Heart left ventricle (tissue), 16 donors: ENCODE data around the gene DDAH2. TPM values are rescaled to one million over a fixed set of nuclear protein-coding genes. Genes with fewer than 3 reads are reported as not detected.

ENCODE experiments used
- ATAC-seq, 4 donors: fragments of 200-7000 bp; cut with Tn5 transposase; one replicate each; pipeline ENCODE4 v1.9.1; 2020 to 2022; ENCODE audit warnings: moderate library complexity in 4 of 4, mild to moderate bottlenecking in 3 of 4, moderate number of reproducible peaks in 1 of 4
- DNase-seq, 5 donors: peaks; one replicate each; pipeline ENCODE4 v3.0.0-alpha.2; 2020
- H3K27ac ChIP-seq, 12 donors: fragments of 200-600 bp; sonication (generic) in 4 of 12; one replicate each; pipeline versions ENCODE4 v1.5.0 to v1.8.0; 2016 to 2022; ENCODE audit warnings: mild to moderate bottlenecking in 2 of 12
- H3K27me3 ChIP-seq, 9 donors: fragments of 200-600 bp; sonication (generic) in 2 of 9; one replicate each; pipeline versions ENCODE4 v1.5.1 to v1.8.0; 2016 to 2022; ENCODE audit warnings: mild to moderate bottlenecking in 3 of 9
- H3K36me3 ChIP-seq, 9 donors: fragments of 200-600 bp; sonication (generic) in 2 of 9; one replicate each; pipeline versions ENCODE4 v1.5.0 to v1.8.0; 2018 to 2022; ENCODE audit warnings: mild to moderate bottlenecking in 2 of 9
- H3K4me1 ChIP-seq, 12 donors: fragments of 200-600 bp; sonication (generic) in 4 of 12; one replicate each; pipeline versions ENCODE4 v1.5.0 to v1.8.0; 2016 to 2022; ENCODE audit warnings: mild to moderate bottlenecking in 3 of 12
- H3K4me3 ChIP-seq, 12 donors: fragments of 200-600 bp; sonication (generic) in 4 of 12; one replicate each; pipeline versions ENCODE4 v1.5.0 to v1.8.0; 2017 to 2022; ENCODE audit warnings: mild to moderate bottlenecking in 9 of 12, moderate library complexity in 4 of 12
- H3K9me3 ChIP-seq, 12 donors: fragments of 200-600 bp; sonication (generic) in 4 of 12; one replicate each; pipeline versions ENCODE4 v1.5.0 to v1.8.0; 2016 to 2022; ENCODE audit warnings: mild to moderate bottlenecking in 1 of 12
- CTCF ChIP-seq, 12 donors: fragments of 200-600 bp; sonication (generic) in 4 of 12; IDR thresholded peaks; one replicate each; pipeline versions ENCODE4 v1.5.0 to v1.8.0; 2018 to 2022; ENCODE audit warnings: antibody characterized with exemption in 12 of 12, mild to moderate bottlenecking in 5 of 12
- POLR2A ChIP-seq, 2 donors: fragments of 450-650 bp; IDR thresholded peaks; one replicate each; pipeline ENCODE4 v1.6.1; 2017; ENCODE audit warnings: antibody characterized with exemption in 2 of 2, mild to moderate bottlenecking in 2 of 2, moderate library complexity in 2 of 2
- WGBS, 4 donors: extraction: QIAGEN DNeasy Blood & Tissue Kit in 2 of 4; methylation state at CpG; one replicate each; pipeline versions ENCODE4 v1.1.5 to v1.1.7; 2013 to 2018; 5-methylcytosine and 5-hydroxymethylcytosine counted together
- intact Hi-C, 10 donors: fragments of 100-400 bp; cut with DNase I; formaldehyde crosslinking; loops; one replicate each; pipeline versions ENCODE4 v1.11.1 to v1.14.2; 2022
- polyA plus RNA-seq, 2 donors: library from polyadenylated mRNA; stranded (reverse); fragments of 200-250 nt; gene quantifications; one replicate each; pipeline ENCODE4 v1.2.3, GENCODE V29; 2013
- total RNA-seq, 9 donors: library from RNA; depleted of rRNA in 2 of 9; stranded (reverse); fragments of >200 nt in 2 of 9; fragmentation: NEBNext Ultra II Directional in 3 of 9; extraction: Animal tissue kit (Norgen Biotek cat#: 25700) in 3 of 9; gene quantifications; one replicate each; pipeline versions ENCODE4 v1.1.0 to v1.2.4, GENCODE V29; 2016 to 2023
- donor health status: ischemic (EF 13 %, LVEDD 7.1; RV severe dilation, severe dysfunction).
- donor health status: healthy with polysubstance abuse.
- donor health status: DM: no; HTN: yes; CAD: no.
- donor health status: DM: no; HTN: no; CAD: no.
- donor health status: ischemic (EF 25% LVEDD 6.9; RV normal size, moderate dysfunction).
- donor health status: ischemic (EF 25% LVEDD 5.7; RV mildly dilated, moderate dysfunction).
- donor health status: healthy.
- donor health status: DM: yes; HTN: yes; CAD: no.
- donor health status: ischemic (EF 35%, LVEDD 5.7; RV mildly dilated, moderate dysfunction).
- donor health status: nonischemic (EF 11% LVEDD 7.7; RV severe dilation, severe dysfunction).
- donor health status: DM: yes; HTN: yes; CAD: no.
- donor health status: PGD.
- donor health status: ischemic (EF 29% LVEDD 5.4; RV normal size, mild dysfunction).
- donor health status: nonischemic (EF 23%, LVEDD 6.1; RV moderate dilation, normal function).

DDAH2 gene
- total and polyA plus RNA-seq, 11 donors, result 42.3 to 80.5 (median 56.8) TPM

DNA sequence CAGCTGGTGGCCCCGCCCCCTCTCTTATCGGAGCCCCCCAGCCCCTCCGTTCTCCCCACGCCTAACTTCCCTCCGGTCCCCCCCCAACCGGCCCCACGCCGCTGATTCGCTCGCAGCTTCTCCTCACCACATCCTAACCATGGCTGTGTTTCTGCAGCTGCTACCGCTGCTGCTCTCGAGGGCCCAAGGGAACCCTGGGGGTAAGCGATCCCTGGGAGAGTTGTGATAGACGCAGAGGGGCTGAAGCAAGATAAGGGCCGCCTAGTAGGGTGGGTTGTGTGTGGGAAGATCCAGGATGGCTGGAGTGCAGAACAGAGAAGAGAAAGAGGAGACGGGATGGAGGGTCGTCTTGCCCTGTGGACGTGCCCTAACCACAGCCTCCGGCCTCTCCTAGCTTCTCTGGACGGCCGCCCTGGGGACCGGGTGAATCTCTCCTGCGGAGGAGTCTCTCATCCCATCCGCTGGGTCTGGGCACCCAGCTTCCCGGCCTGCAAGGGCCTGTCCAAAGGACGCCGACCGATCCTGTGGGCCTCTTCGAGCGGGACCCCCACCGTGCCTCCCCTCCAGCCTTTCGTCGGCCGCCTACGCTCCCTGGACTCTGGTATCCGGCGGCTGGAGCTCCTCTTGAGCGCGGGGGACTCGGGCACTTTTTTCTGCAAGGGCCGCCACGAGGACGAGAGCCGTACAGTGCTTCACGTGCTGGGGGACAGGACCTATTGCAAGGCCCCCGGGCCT lies 5.7 kb downstream of the DDAH2 start, which contains the start of gene MPIG6B:
MPIG6B (plus strand) TSS at position 129 of the 735 bp plus-strand sequence; CDS start at position 140, 11 bp downstream.
- WGBS, 4 donors, result 62 to 76% (median 67%) methylated on average over 44 to 46 of the region's 46 CpGs
- intact Hi-C loops, result no loop called here
- peak within 1 kb of the TSS in 1 of 12 donors; percentile 11 for H3K4me3 ChIP-seq
- ATAC-seq (no peak), DNase-seq (no peak)
- H3K36me3 ChIP-seq, result peaks cover 0 to 30% (median 22%) of the 10 kb centered on the region in 9 donors
- H3K27ac ChIP-seq, result peak within 1 kb of the TSS in 2 of 12 donors; percentile 21 to 50
- H3K9me3 ChIP-seq, result no peaks in the 10 kb centered on the region
- TF ChIP-seq CTCF (IDR thresholded peaks at IDR 0.05) (no peak), POLR2A (IDR thresholded peaks at IDR 0.05) (no peak)
- no peaks in the 10 kb centered on the region for H3K27me3 ChIP-seq
- H3K4me1 ChIP-seq, result peaks cover 0 to 29% (median 9%) of the 10 kb centered on the region in 12 donors

- DNase-seq, result peak in 1 of 5 donors; percentile 13
- WGBS, 4 donors, result 91 to 100% (median 97%) methylated on average over 3 of the region's 3 CpGs
- TF ChIP-seq POLR2A (IDR thresholded peaks at IDR 0.05), result no peak
- no peak for TF ChIP-seq CTCF (IDR thresholded peaks at IDR 0.05)
- no peak for ATAC-seq
- Histone ChIP-seq H3K9me3 (no peaks in the 10 kb centered on the region), H3K4me1 (peaks cover 0 to 17% (median 1%) of the 10 kb centered on the region in 12 donors), H3K27me3 (no peaks in the 10 kb centered on the region), H3K27ac (no peak overlapping the region), H3K36me3 (peaks cover 0 to 18% (median 13%) of the 10 kb centered on the region in 9 donors), H3K4me3 (no peak overlapping the region)
- intact Hi-C loops, result no loop called here
Measured at GRCh38 chr6:31722173-31722572, 6.9 kb downstream of the DDAH2 start.

DNA sequence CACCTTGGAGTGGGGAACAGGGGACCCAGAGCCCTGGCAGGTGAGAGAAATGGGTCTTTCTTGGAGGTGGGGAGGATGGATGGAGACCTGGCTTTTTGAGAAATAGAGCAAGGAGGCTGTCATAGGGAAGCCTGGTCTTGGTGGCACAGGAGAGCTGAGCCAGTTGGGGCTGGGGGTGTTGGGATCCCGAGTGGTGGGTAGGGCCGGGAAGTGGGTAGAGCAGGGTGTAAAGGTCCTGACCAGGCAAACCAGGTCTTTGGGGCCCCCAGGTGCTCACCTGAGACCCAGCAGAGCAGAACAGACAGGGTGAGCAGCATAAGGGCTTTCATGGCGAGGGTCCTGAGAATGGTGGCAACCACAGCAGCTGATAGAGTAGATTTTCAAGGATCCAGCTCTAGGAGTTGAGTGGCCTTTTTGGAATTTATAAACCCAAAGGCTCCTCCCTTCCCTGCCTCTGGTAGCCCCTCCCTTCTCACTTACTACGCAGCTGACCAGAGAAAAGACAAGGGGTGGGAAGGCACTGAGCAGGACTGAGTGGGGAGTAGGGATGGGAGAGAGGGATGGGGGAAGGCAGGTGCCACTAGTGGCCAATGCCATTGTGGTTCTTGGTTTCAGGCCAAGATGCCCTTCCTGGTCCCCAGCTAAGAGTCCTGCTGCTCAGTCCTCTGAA lies 7.6 kb downstream of the DDAH2 start, which contains the start of gene LY6G6C:
LY6G6C (minus strand) TSS at position 396 of the 670 bp plus-strand sequence; CDS start at position 329, 67 bp downstream.
- Histone ChIP-seq H3K27me3 (no peaks in the 10 kb centered on the region), H3K27ac (no peak within 1 kb of the TSS), H3K9me3 (no peaks in the 10 kb centered on the region), H3K36me3 (peaks cover 0 to 11% (median 6%) of the 10 kb centered on the region in 9 donors), H3K4me3 (no peak within 1 kb of the TSS), H3K4me1 (peaks cover 0 to 10% (median 0%) of the 10 kb centered on the region in 12 donors)
- 84 to 93% (median 89%) methylated on average over 4 of the region's 4 CpGs for WGBS, 4 donors
- DNase-seq (peak in 1 of 5 donors; percentile 18), ATAC-seq (no peak)
- intact Hi-C loops, result no loop called here
- TF ChIP-seq CTCF (IDR thresholded peaks at IDR 0.05) (no peak), POLR2A (IDR thresholded peaks at IDR 0.05) (no peak)

DNA sequence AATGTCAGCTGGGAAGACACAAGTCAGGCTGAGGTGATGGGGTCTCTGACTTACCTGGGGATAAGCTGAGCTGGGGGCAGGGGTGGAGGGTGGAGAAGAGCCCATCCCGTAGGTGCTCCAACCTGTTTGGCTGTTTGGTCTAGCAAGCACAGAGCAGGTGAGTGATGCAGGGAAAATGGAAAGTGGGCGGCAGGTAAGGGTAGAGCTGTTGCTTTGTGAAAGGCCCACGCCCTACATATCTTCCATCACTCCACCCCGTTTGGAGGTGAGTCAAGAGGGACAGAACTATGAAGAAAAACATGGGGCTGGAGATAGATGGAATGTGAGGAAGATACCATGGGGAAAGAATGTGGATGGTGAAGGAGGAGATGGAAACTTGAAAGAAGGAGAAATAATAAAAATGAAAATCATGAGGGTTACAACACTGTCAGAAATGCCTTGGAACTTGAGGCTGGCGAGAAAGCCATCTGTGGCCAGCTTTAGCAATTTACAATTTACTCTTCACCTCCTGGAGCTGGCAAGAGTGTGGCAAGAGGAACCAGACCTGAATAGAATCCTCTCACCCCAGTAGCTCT lies 8.8 kb downstream of the DDAH2 start:
- Histone ChIP-seq H3K27ac (no peak overlapping the region), H3K4me3 (no peak overlapping the region), H3K27me3 (no peaks in the 10 kb centered on the region), H3K36me3 (no peaks in the 10 kb centered on the region), H3K9me3 (no peaks in the 10 kb centered on the region), H3K4me1 (no peaks in the 10 kb centered on the region)
- ATAC-seq, result no peak
- no peak for DNase-seq
- no peak for TF ChIP-seq CTCF (IDR thresholded peaks at IDR 0.05)
- no peak for TF ChIP-seq POLR2A (IDR thresholded peaks at IDR 0.05)
- 85 to 89% (median 88%) methylated on average over 5 of the region's 5 CpGs for WGBS, 4 donors
- intact Hi-C loops, result no loop called here
